Measurements from ENCODE around the gene SPATS2L.

SPATS2L gene

DNA sequence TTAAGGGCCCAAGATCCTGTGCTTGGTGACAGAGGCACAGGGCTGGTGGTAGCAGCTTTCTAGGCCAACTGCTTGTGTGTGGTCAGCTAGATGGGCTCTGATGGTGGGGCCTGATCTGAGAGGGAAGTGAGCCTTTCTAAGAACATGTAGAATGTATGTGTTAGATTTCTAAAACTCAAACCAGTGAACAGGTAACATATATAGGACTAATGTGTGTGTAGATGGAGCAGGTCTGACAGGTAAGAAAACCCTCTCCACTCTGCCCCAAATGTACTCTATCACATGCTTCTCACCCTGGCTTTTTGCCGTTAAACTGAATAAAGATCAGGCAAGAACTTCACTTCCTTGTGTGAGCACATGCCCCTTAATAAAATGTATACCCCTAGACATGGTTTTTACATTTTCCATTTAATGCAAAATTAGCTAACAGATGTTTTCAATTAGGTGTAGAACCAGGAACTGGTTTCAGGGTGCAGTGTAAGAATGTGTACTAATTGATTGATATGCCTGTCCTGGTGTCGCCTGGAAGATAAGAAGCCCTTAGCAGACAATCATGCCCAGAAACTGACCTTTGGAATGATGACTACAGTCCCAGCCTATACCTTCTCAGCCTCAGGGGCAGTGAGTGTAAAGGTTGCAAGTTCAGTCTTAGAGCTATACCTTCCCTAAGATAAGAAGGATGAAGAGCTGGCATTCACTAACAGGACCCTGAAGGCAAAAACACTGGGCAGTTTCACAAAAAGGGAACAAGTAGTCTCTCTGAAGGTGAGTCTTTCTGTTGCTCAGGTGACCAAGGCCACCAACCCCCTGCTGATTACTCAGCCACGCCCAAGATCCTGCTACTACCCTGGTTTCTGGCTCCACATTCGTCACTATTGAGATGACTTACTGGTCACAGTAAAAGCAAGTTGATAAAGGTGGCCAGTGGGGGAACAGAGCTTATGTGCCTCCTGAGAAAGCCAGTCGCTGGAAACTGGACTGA is 71.2 kb downstream of the SPATS2L start:
- DNase-seq (ENCODE audit: low spot score), result no peak

- peak; percentile 43 for DNase-seq (ENCODE audit: low spot score)
Measured at GRCh38 chr2:200378652-200379290, 72.3 kb downstream of the SPATS2L start.

- no peak for DNase-seq (ENCODE audit: low spot score)
Measured at GRCh38 chr2:200379481-200380090, 73.1 kb downstream of the SPATS2L start.

GRCh38 chr2:200380091-200380561 is 73.6 kb downstream of the SPATS2L start:
- DNase-seq (ENCODE audit: low spot score), result no peak

DNA sequence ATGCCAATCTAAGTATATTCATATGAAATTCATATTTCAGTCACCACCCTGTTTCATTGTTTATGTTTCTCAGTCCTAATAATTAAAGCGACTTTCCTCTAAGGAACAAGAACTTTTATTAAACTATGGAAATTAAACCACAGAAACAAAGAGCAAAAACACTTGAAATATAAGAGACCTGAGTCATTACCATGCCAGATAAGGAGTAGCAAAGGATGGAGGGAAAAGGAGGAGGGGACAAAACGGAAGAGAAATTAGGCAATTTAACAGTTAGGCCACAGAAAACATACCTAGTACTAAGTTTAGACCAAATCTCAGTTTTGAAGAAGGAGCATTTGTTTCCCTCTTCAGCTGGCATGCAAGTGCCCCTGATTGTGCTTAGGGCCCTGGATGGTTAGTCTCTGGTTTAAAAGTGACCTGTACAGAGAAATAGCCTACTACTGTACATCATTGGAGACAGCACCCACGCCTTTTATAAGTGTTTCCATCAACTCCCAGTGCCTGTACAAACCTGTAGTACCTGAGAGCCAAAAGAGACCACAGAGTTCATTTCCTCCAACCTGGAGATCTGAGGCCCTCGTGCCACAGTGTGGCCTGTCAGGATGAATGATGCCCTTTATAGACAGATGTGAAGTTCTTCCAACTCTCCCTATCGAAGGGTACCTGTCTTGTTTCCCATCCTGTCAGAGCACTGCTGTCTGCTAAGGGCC is 74.5 kb downstream of the SPATS2L start:
- DNase-seq (ENCODE audit: low spot score), result peak; percentile 84

DNA sequence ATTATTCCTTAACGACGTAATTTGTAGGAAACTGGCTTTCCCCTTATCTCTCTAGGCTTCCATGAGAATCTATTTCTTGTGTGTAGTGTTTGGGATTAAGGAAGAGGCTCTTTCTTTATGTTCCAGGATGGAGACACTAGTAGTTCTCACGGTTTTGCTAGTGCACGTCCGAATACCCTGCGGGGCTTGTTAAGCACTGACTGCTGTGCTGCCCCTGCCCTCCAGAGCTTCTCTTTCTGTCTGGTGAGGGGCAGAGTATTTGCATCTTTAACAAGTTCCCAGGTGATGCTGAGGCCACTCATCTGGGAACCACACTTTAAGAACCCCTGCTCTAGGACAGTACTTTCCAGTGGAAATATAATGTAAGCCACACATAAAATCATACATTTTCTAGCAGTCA is 76.4 kb downstream of the SPATS2L start:
- no peak for DNase-seq (ENCODE audit: low spot score)

DNA sequence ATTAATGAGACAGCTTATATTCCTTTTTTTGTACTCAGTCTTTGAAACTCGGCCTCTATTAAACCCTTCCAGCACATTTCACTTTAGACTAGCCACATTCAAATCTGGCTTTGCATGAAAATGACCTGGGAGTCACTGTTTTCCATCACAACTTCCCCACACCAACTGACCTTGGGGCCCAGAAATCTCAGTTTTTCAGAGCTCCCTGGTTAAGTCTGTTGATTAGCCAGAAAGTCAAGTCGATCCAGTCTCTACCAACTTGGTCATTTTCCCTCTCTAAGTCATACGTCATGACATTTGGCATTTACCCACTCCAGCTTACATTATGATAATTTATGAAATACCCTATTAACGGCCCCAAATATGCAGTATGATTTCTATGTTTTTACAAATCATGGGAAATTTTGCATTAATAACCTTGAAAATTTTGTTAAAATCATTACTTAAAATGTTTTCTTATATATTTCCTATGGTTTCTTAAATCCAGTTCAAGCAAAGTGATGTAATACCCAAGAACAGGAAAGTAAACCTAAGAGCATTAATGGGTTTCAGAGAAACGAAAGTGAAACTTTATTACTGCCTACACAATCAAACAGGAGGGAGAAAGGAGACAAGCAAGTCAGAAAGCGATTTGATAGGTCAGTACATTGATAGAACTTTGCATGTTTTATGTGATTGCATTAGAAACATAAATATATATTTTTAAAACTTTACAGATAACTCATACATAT is 77.1 kb downstream of the SPATS2L start:
- peak; percentile 68 for DNase-seq (ENCODE audit: low spot score)

DNA sequence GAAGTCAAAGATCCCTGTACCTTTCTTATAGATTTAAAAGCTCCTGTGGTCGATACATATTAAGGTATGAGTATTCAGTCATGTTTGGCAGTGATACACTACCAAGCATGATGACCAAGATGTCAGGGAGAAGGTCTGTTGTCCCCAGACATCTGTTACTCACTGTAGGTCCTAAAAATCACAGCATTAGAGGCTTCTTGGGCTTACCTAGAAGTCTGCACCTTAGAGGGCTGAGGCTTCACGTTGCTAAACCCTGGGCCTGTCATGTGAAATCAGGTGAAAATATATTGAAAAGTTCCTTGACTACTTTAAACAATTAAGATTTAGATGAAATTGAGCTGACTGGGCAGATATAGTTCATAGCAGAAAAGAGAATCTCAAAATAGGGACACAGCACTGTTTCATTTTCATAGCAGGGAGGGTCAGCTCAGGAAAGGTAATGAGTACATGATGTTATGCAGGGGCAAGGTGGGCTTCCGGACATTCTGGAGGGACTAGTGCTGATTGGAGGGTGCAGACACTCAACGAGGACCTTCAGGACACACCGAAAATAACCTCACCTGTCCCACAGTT is 78.7 kb downstream of the SPATS2L start:
- DNase-seq (ENCODE audit: low spot score), result no peak

DNA sequence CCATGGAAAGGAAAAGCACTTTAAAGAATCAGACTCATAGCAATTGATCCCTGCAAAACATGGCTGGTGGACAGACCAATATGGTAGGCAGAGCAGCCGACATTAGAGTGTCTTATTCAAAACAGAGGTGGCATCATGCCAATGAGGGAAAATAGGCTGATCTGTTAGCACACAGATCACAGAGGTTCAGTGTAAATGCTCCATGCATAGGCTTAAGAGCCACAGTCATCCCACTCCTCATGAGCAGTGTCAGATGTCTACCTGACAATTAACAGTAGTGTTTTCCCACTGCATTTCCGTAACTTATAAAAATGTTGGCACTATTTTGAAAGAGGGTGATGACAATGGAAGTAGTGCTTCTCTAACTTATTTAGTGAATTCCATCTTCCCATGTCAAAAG is 86.7 kb downstream of the SPATS2L start:
- DNase-seq (ENCODE audit: low spot score), result no peak

DNA sequence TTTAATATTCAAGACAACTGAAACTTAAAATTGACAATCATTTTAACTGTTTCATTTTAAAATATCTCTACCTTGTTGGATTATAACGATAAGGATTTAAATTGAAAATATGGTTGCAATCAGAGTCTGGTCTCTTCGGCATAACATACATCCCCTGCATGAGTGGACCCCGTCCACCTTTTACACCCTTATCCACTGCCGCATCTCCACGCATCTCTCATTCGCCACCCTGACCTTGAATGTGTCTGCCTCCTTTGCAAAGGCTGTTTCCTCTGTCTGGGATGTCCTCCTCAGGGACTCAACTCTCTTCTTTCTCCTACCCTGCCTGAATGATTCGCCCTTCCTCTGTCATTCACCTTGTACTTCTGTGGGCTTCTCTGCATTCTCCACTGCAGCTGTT is 87.6 kb downstream of the SPATS2L start:
- DNase-seq (ENCODE audit: low spot score), result no peak

DNA sequence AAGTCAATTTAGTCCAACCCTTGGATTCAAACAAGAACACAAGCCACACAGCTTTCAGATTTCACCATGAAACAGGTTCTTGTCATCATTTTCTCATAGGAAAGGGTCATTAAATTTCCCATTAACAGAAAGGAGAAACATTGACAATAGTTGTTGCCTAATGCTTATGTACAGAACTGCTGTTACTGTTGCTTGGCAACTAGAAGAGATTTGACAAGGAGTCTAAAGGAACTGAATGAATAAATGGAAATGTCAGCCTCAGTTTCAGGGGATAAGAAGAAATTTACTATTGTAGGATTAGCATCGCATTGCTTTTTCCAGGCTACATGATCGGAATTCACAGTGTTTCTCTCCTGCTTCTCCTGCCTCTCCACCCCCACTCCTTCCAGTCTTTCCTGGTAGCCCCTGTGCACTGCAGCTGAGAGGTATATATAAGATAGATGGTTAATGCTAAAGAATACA is 90.3 kb downstream of the SPATS2L start:
- no peak for DNase-seq (ENCODE audit: low spot score)

GRCh38 chr2:200397785-200398184 is 91.3 kb downstream of the SPATS2L start:
- DNase-seq (ENCODE audit: low spot score), result peak; percentile 38

GRCh38 chr2:200399046-200399445 is 92.6 kb downstream of the SPATS2L start:
- peak; percentile 25 for DNase-seq (ENCODE audit: low spot score)

DNA sequence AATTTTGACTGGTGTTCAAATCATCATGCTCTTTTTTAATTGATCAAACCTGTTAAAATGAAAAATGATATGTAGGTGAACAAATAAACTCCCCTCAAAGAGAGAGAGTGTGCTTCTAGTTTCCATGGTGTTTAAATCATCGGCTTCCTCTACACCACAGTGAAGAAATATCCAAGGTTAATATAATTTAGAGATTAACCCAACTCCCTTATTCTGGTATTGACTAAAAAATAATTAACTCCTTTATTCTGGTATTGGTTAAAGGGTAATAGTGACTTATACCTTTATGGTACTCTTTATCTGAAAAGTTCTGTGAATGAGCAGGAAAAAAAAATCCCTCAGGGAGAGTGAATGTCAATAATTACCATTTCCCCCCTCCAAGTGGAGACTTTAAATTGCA is 93.1 kb downstream of the SPATS2L start:
- DNase-seq (ENCODE audit: low spot score), result no peak

GRCh38 chr2:200403814-200404213 is 97.3 kb downstream of the SPATS2L start:
- no peak for DNase-seq (ENCODE audit: low spot score)

GRCh38 chr2:200404615-200405014 is 98.1 kb downstream of the SPATS2L start:
- DNase-seq (ENCODE audit: low spot score), result no peak

DNA sequence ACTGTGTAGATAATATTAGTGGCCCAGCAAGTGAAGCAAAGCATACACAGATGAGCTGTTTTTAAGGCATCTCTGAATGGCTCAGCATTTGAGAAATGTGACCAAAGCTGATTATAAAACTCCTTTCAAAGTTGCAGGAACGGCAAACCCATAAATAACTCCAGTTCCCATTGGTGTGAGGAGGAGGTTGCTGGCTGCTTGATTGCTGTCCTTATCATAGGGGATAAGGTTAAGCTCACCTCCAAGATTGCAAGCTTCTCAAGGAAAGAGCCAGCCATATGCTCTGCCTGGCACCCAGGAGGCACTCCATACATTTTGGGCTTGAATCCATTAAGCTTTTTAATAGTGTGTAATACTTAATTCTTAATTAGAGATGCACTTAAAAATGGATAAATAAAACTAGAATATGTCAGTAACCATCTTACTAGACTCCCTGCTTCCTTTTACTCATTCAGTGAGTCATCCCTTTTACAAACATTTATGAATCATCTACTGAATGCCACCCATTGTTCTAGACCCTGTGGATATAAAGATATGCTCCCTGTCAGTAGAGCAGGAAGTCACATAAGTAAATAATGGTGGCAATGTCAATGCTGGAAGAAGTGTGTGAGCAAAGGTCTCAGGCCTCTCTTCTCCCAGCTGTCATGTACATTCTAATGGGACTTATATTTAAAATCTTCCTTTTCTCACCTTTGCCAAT is 99.3 kb downstream of the SPATS2L start:
- peak; percentile 71 for DNase-seq (ENCODE audit: low spot score)

DNA sequence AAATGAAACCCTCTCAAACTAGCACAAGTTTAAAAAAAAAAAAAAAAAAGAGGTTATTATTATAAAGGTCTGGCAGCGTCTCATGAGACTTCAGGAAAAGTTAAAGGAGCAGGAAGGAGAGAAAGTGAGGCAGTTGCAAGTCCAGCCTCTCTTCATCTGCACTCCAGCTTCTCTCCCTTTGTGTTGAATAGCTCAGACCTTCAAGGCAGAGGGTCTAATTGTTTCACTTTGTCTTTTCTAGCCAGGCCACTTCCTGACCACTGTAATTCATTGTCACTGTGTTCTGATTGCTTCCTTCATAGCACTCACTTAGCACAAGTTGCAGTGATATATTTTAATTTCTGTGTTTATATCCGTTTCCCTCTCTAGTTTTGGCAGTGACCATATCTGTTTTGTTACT is 99.9 kb downstream of the SPATS2L start:
- DNase-seq (ENCODE audit: low spot score), result no peak

DNA sequence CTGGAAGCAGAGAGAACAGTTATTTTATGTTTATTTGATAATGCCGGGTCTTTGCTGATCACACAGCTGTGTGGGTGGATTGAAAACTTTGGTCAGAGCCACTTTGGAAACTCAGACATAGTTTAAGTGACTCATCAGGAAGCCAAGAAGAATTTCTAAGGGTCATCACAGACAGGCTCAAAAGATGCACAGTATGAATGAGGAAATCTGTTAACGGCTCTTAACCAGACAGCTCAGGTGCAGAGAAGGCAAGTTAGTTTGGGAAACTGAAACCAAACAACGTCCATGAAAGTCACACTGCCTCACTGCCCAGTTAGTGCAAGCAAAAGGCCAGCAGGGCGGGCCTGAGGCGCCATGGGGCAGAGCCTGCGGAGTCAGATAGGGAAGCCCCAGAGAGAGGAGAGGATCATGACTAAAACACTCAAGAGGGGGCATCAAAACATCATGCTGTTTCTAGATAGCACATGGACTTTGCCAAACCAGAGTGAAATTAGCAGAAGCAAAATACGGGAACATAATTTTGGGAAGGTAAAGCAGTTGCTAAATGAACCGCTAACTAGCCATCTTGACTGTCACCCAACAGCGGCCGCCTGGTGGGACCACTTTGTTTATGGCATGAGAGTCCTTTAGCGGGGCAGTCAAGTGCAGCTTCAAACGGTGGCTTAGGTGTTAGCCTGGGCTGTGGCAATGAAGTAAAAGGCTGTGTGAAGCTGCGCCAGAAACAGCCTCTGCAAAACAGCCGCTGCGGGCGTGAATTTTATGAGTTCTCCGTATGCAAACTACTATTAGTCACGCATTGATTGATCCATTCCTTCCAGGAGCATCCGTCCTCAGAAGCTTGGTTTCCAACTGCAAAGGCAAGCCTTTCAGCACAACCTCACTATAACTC is 102.2 kb downstream of the SPATS2L start:
- peak; percentile 74 for DNase-seq (ENCODE audit: low spot score)
